ENCODE data around the gene LY6G6F. TPM values are rescaled to one million over a fixed set of nuclear protein-coding genes. Genes with fewer than 3 reads are reported as not detected.

Gene LY6G6F
- total and polyA plus RNA-seq, 2 donors (not counting 3 experiments of a cell fraction or from before 2014, with no cell fraction given): not detected

- peaks cover 19 to 36% of the 10 kb centered on the region in 2 experiments for H3K36me3 ChIP-seq (ENCODE audit: control insufficient read depth in 2 of 2, extremely low read depth in 1 of 2, insufficient read depth in 2 of 2, low read length in 2 of 2)
- no peaks in the 10 kb centered on the region for H4K20me1 ChIP-seq (replicated peaks; ENCODE audit: control insufficient read depth, extremely low read depth, insufficient read depth, low read length)
- H3K4me3 ChIP-seq (replicated peaks in 1 of 3; ENCODE audit: insufficient read depth in 1 of 3, low read depth in 1 of 3, low read length in 3 of 3): peak within 1 kb of the TSS; percentile 66 to 94 (median 70)
- CTCF ChIA-PET: interaction anchor here (0.8 to 5.4 kb wide), 20 partner anchors 9 to 223 kb away, joined by 3 to 42 read pairs (median 6); partner anchors contain the start of genes ABHD16A, HSPA1B, LSM2 and LY6G5C
- DNase-seq (ENCODE audit: low read depth, low spot score): no peak
- POLR2A ChIA-PET: interaction anchor here (1.0 to 2.2 kb wide), 5 partner anchors 11 to 98 kb away, joined by 3 to 14 read pairs (median 4); partner anchors contain the start of genes ABHD16A, HSPA1A, HSPA1B and HSPA1L
- BruUV-seq (replicated peaks): no TSS peak
- no peaks in the 10 kb centered on the region for H3K9me3 ChIP-seq (replicated peaks; ENCODE audit: control insufficient read depth, insufficient read depth, low read length)
- no peaks in the 10 kb centered on the region for H3K9me1 ChIP-seq (replicated peaks; ENCODE audit: control insufficient read depth, extremely low read depth, insufficient read depth, low read length)
- no peak for TF ChIP-seq GATA2 (IDR thresholded peaks at IDR 0.05; ENCODE audit: insufficient read depth, insufficient read length, low read depth, low read length)
- TF ChIP-seq, protein P1, sequence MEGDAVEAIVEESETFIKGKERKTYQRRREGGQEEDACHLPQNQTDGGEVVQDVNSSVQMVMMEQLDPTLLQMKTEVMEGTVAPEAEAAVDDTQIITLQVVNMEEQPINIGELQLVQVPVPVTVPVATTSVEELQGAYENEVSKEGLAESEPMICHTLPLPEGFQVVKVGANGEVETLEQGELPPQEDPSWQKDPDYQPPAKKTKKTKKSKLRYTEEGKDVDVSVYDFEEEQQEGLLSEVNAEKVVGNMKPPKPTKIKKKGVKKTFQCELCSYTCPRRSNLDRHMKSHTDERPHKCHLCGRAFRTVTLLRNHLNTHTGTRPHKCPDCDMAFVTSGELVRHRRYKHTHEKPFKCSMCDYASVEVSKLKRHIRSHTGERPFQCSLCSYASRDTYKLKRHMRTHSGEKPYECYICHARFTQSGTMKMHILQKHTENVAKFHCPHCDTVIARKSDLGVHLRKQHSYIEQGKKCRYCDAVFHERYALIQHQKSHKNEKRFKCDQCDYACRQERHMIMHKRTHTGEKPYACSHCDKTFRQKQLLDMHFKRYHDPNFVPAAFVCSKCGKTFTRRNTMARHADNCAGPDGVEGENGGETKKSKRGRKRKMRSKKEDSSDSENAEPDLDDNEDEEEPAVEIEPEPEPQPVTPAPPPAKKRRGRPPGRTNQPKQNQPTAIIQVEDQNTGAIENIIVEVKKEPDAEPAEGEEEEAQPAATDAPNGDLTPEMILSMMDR (IDR thresholded peaks at IDR 0.05; ENCODE audit: extremely low read depth in 1 of 2, insufficient read depth in 1 of 2, low read depth in 1 of 2, low read length in 2 of 2): peak in 1 of 2 donors; percentile 60
- no peak within 1 kb of the TSS for H2AFZ ChIP-seq (ENCODE audit: low read depth, low read length)
- H3K4me2 ChIP-seq (ENCODE audit: insufficient read depth, low read length): peak within 1 kb of the TSS; percentile 73
- H3K27ac ChIP-seq (ENCODE audit: insufficient read depth, low read depth, low read length): peak within 1 kb of the TSS; percentile 54
- H3K27me3 ChIP-seq (ENCODE audit: control insufficient read depth in 2 of 2, insufficient read depth in 2 of 2, low read length in 2 of 2): no peaks in the 10 kb centered on the region
- intact Hi-C loops (cut with micrococcal nuclease) (loop anchor here (1.0 kb wide), 3 partner anchors 40 to 101 kb away; no protein-coding TSS in a partner anchor), dilution Hi-C loops (cut with MboI; ENCODE audit: extremely low pct_ligation_motif_present, low sequenced_read_pairs) (no loop called here)
- peaks cover 11% of the 10 kb centered on the region for H3K79me2 ChIP-seq (ENCODE audit: control insufficient read depth, insufficient read depth, low read length)
- no peak for FAIRE-seq
- H3K9ac ChIP-seq (replicated peaks; ENCODE audit: extremely low read depth, insufficient read depth, low read length): peak within 1 kb of the TSS; percentile 80
- peaks cover 31% of the 10 kb centered on the region for H3K4me1 ChIP-seq (ENCODE audit: control insufficient read depth, extremely low read depth, insufficient read depth, low read length)
These were observed 22.3 kb downstream of the LY6G6F start, which contains the start of gene DDAH2 for GRCh38 chr6:31728767-31729514. TSS of gene DDAH2 (minus strand) at chr6:31729299. CDS start at chr6:31729161, 138 bp downstream.

Data from endothelial cell of umbilical vein (primary cell).